ENCODE measurements around the gene DYRK3.

DYRK3 gene

DNA sequence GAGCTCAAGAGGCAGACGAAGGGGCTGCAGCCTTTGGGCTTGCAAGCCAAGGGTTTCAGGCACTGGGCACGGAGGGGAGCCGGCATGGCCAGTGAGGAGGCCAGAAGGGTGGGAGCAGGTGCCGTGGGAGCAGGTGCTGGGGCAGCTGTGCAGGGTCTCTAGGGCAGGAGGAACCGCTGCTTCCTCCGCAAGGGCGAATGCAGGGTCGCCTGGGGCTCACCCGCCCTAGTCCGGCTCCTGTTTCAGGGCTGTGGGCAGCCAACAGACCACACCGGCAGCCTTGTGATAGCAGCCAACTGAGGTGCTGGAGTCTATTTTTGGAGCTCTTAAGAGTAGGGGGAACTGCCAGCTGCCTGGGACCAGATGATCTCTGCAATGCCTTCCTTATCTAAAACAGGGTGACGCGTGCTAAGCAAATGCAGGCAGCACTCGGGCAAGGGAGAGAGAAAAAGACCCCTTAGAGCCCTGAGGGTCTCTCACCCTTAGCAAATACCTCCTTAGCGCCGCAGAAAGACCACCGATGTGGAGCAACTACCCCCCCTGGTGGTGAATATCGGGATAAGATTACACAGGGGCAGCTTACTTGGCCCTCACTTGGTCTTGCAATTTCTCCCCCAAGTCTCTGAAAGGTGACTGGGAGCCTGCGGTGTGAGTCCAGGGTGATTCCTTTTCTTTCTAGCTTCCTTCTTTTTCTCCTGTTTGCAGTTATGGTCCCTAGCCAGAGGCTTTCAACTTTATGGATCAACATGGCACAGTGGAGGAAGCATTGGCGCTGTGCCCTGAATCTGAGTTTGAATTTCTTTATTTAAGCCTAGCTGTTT lies 28.7 kb downstream of the DYRK3 start:
- H3K27ac Mint-ChIP-seq, result no peak overlapping the region
- H3K9me3 Mint-ChIP-seq, result no peaks in the 10 kb centered on the region
- peaks cover 19% of the 10 kb centered on the region for H3K4me1 Mint-ChIP-seq
- H3K4me3 Mint-ChIP-seq, result peak overlapping the region; percentile 48
- no peaks in the 10 kb centered on the region for H3K36me3 Mint-ChIP-seq
- peak; percentile 81 for ATAC-seq
- H3K27me3 Mint-ChIP-seq, result peaks cover 34% of the 10 kb centered on the region

DNA sequence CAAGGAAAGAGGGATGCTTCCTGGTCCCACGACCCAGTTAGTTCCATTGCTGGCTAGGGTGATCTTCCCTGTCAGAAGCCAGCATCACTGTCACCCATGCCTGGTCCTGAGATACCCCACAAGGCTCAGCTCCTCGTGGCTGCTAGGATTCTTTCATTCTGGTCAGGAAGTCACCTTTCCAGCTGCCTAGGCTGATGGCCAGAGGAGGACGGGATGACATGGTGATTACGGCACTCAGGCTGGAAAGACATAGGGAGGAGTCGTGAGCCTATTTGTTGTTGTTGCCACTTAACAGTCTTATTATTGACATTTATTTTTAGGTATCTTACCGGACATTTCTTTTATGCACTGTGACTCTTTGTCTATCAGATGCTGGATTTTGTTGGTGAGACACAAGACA lies 29.4 kb downstream of the DYRK3 start:
- H3K4me3 Mint-ChIP-seq, result no peak overlapping the region
- H3K27ac Mint-ChIP-seq, result no peak overlapping the region
- H3K36me3 Mint-ChIP-seq, result no peaks in the 10 kb centered on the region
- H3K9me3 Mint-ChIP-seq, result no peaks in the 10 kb centered on the region
- ATAC-seq, result no peak
- peaks cover 19% of the 10 kb centered on the region for H3K4me1 Mint-ChIP-seq
- peaks cover 34% of the 10 kb centered on the region for H3K27me3 Mint-ChIP-seq

DNA sequence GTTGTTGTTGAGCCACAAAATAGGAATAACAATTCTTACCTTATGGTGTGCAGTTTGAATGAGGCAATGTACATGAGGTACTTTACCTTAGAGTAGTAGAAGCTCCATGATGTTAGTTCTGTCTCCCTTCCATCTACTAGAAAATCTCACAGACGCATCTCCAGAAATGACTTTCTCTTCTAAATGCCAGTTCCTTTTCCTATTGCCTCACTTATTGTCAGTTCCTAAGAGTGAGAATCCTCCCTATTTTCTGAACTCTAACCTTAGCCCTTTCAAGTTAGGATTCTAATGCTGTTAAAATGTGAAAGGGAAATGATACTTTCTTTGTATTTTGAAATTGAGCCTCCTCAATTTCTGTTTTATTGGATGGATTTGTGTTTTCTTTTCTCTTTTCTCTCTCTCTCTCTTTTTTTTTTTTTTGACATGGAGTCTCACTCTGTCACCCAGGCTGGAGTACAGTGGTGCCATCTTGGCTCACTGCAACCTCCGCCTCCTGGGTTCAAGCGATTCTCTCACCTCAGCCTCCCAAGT lies 30.8 kb downstream of the DYRK3 start:
- Mint-ChIP-seq H3K9me3 (no peaks in the 10 kb centered on the region), H3K27me3 (peaks cover 29% of the 10 kb centered on the region), H3K36me3 (no peaks in the 10 kb centered on the region), H3K4me3 (no peak overlapping the region), H3K4me1 (peaks cover 19% of the 10 kb centered on the region), H3K27ac (no peak overlapping the region)
- no peak for ATAC-seq

DNA sequence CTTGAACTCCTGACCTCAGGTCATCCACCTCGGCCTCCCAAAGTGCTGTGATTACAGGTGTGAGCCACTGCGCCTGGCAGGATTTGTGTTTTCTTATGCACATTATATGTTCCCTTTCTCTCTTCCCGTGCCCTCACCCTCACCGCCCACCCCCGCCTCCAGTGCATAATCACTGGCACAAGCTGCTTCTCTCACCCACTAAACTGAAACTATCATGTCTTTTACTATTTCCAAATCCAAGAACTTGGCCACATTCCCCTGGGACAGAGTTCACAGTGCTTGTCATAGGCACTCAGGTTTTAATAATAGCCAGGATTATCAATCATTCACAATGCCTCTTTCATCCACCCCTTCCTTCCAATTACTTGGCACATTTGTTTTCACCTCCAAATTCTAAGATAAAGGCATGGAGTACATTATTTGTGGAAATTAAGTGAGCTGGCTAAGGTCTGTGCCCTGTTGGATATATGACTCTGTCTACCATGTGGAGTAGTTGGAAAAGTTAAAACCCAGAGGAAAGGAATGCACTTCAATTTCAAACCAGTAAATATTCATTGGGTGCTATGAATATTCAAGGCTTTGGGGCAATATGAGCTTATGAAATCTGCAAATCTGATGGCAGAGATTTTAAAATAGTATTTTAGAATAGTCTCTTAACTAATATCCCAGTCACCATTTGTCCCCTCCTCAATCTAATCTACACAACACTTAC lies 31.8 kb downstream of the DYRK3 start:
- Mint-ChIP-seq H3K4me1 (peaks cover 19% of the 10 kb centered on the region), H3K27ac (no peak overlapping the region), H3K9me3 (no peaks in the 10 kb centered on the region), H3K4me3 (no peak overlapping the region), H3K27me3 (peaks cover 25% of the 10 kb centered on the region), H3K36me3 (no peaks in the 10 kb centered on the region)
- no peak for ATAC-seq

DNA sequence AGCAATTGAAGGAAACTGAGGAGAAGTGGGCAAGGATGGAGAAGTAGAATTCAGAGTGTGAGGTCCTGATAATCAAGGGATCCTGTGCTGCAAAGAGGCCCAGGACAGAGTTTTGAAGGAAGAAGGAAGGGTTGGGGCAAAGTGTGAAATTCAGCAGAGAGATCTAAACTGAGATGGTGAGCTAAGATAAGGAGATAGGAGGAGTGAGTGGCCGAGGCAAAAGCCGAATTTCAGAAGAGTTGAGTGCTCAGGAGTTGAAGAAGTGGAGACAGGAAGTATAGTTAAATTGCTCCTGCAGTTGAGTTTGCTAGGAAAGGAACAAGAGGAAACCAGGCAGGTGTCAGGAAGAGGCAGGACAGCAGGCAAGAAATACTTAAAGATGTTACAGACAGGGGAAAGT lies 33.0 kb downstream of the DYRK3 start:
- Mint-ChIP-seq H3K4me1 (peaks cover 12% of the 10 kb centered on the region), H3K27ac (no peak overlapping the region), H3K27me3 (peaks cover 25% of the 10 kb centered on the region), H3K36me3 (no peaks in the 10 kb centered on the region), H3K9me3 (no peaks in the 10 kb centered on the region), H3K4me3 (no peak overlapping the region)
- no peak for ATAC-seq

DNA sequence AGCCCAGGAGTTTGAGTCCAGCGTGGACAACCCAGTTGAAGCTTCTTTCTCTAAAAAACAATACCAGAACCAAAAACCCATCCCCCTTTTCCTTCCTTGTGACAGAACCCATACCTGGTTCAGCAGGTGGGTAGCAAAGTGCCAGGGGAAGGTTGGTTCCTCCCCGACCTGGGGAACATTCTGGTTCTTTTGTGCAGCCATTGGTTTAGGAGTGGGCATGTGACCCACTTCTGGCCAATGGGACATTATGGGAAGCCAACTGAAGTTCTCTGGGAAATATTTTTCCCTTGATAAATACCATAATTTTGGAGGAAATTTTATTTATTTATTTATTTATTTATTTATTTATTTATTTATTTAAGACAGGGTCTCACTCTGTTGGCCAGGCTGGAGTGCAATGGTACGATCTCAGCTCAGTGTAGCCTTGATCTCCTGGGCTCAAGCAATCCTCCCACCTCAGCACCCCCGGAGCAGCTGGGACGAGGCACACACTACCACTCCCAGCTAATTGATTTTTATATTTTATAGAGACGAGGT lies 33.6 kb downstream of the DYRK3 start:
- Mint-ChIP-seq H3K36me3 (no peaks in the 10 kb centered on the region), H3K4me3 (no peak overlapping the region), H3K4me1 (peaks cover 6% of the 10 kb centered on the region), H3K9me3 (no peaks in the 10 kb centered on the region), H3K27me3 (peaks cover 25% of the 10 kb centered on the region), H3K27ac (no peak overlapping the region)
- ATAC-seq, result no peak

DNA sequence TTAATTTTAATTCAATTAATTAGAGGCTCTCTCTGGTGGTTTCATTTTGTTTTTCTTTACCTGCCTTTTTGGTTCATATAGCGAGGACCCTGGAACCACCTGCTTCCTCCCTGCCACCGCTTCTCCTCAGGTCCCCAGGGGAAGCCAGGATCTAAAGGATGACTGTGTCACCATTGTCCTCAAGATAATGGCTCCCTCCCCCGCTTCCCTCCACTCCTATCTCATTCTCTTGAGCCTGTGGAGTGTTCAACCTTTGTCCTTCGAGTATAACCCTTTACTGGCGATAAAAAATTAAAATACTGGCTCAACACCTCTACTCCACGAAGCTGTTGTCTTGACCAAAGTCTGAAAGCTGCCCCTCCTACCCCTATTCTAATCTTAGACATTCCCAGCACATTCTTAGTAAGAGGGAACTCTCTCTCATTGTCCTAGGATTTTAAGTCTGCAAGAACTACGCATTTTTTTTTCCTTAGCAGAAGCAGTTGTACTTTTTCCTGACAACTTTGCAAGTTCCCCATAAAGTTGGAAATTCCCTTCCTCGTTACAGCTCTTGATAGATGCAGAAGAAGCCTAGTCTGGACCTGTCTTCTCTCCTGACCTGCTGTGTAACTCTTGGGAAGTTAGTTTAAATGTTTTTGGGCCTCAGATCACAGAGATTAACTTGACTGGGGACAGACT lies 36.8 kb downstream of the DYRK3 start:
- no peak for ATAC-seq
- H3K4me3 Mint-ChIP-seq, result no peak overlapping the region
- H3K36me3 Mint-ChIP-seq, result no peaks in the 10 kb centered on the region
- peaks cover 9% of the 10 kb centered on the region for H3K4me1 Mint-ChIP-seq
- no peak overlapping the region for H3K27ac Mint-ChIP-seq
- no peaks in the 10 kb centered on the region for H3K9me3 Mint-ChIP-seq
- peaks cover 16% of the 10 kb centered on the region for H3K27me3 Mint-ChIP-seq

DNA sequence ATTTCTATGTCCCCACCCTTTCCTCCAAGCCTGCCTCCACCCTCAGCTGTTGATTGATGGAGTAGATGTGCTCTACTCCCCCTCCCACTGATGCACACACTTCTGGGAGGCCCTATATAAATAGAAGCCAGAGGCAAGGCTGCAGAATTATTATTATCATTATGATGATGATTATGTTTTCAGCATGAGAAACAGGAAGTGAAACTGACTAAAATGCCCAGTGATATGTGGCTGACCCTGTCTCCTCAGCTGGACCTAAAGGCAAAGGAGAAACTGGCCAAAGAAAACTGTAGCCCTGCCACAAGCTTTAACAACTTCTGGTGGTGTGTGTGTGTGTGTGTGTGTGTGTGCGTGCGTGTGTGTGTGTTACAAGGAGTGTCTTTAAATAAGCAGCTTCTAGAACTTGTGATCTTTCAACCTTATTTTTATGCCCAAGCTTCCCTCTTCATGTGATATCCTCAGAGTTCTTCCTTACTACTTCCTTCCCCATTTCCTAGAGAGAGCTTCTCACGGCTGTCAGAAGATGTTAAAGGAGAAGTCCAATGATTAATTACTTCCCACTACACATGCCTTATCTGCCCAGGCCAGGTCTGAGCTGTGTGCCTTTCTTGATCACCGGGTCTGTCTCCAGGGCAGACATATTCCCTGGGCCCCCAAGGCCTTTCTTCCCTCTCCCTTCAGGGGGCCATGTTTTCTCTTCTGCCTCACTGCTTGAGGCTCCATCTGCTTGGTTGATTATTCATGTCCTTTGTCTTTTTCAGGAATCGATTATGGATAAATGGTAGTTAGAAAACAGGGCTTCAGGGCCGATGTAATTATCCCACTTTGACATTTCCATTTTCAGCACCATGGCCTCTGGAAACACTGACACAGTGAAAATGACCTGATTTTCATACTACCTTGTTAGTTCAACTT lies 37.8 kb downstream of the DYRK3 start:
- no peaks in the 10 kb centered on the region for H3K36me3 Mint-ChIP-seq
- ATAC-seq, result peak; percentile 50
- no peak overlapping the region for H3K4me3 Mint-ChIP-seq
- no peaks in the 10 kb centered on the region for H3K9me3 Mint-ChIP-seq
- no peak overlapping the region for H3K27ac Mint-ChIP-seq
- H3K27me3 Mint-ChIP-seq, result peaks cover 6% of the 10 kb centered on the region
- H3K4me1 Mint-ChIP-seq, result peaks cover 9% of the 10 kb centered on the region

DNA sequence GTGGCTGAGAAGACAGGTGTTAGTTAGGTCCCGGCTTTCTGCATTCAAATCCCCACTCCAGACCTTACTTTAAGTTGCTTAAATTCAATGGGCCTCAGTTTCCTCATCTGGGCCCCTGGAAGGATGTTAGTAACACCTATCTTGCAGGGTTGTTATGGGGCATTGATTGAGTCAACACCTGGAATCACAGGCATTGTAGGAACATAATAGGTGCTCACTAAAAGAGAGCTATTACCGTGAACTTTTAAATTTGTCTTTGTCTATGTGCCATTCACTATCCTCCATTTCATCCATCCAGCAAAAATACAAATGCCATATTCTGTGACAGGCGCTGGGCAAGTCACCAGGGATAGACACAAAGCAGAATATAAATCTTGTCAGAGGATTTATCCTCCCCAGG lies 38.9 kb downstream of the DYRK3 start:
- Mint-ChIP-seq H3K4me1 (peaks cover 21% of the 10 kb centered on the region), H3K4me3 (no peak overlapping the region), H3K9me3 (no peaks in the 10 kb centered on the region), H3K36me3 (no peaks in the 10 kb centered on the region), H3K27ac (no peak overlapping the region), H3K27me3 (no peaks in the 10 kb centered on the region)
- no peak for ATAC-seq

DNA sequence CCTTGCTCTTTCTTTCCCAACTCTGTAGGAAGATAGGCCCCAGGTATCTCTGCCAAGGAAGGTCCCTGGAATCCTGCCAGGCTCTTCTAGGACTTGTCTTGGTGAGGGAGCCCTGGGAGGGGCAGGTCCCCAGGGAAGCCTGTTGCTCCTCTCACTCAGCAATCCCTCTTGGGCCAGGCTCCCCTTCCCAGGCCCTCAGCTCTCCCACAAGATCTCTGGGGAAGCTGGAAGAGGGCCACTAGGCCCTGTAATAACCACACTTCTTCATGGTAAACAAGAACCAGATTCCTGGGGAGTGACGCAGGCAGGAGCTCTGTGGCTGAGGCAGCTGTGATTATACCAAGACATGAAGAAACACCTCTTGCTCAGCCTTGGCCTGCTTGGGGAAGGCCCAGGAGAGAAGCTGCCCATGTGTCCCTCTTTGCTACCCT lies 39.4 kb downstream of the DYRK3 start:
- H3K27ac Mint-ChIP-seq, result no peak overlapping the region
- no peaks in the 10 kb centered on the region for H3K36me3 Mint-ChIP-seq
- no peak overlapping the region for H3K4me3 Mint-ChIP-seq
- ATAC-seq, result no peak
- peaks cover 26% of the 10 kb centered on the region for H3K4me1 Mint-ChIP-seq
- H3K27me3 Mint-ChIP-seq, result no peaks in the 10 kb centered on the region
- H3K9me3 Mint-ChIP-seq, result no peaks in the 10 kb centered on the region

DNA sequence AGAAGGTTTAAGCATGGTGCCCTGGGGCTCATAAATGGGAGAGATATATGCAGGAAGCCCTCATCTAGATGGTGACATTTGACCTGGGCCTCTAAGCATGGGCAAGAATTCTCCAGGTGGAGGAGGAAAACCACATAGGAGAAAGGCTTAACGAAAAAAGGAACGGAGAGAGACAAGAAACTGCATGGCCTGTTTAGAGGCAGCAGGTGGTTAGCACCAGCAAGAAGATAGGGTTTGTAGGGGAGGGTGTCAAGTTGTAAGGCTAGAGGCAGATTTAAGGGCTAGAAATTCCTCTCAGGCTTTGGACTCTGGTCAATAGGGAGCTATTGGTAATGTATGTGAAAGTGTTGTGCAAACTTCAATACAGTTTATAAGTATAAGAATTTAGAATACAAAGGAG lies 41.2 kb downstream of the DYRK3 start:
- Mint-ChIP-seq H3K4me3 (no peak overlapping the region), H3K9me3 (no peaks in the 10 kb centered on the region), H3K36me3 (no peaks in the 10 kb centered on the region), H3K4me1 (peaks cover 42% of the 10 kb centered on the region), H3K27me3 (no peaks in the 10 kb centered on the region), H3K27ac (no peak overlapping the region)
- ATAC-seq, result no peak

DNA sequence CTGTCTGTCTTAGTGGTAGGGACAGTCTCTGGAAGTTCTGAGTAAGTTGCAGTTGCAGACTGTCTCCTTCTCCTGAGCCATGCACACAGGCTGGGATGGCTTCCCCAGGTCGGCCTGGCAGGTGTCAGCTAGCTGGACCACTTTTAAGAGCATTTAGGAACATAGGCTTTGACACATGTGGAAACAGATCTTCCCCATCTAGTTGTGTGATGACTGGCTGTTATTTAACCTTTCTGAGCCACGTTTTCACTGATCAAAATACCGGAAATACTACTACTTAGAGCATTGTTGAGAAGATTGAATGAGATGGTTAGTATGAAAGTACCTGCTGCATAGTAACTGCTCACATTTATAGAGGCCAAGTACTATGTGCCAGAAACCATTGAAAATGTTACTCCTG lies 43.2 kb downstream of the DYRK3 start:
- Mint-ChIP-seq H3K4me3 (no peak overlapping the region), H3K27ac (peak overlapping the region; percentile 44), H3K9me3 (no peaks in the 10 kb centered on the region), H3K36me3 (no peaks in the 10 kb centered on the region), H3K27me3 (no peaks in the 10 kb centered on the region), H3K4me1 (peaks cover 62% of the 10 kb centered on the region)
- peak; percentile 49 for ATAC-seq

DNA sequence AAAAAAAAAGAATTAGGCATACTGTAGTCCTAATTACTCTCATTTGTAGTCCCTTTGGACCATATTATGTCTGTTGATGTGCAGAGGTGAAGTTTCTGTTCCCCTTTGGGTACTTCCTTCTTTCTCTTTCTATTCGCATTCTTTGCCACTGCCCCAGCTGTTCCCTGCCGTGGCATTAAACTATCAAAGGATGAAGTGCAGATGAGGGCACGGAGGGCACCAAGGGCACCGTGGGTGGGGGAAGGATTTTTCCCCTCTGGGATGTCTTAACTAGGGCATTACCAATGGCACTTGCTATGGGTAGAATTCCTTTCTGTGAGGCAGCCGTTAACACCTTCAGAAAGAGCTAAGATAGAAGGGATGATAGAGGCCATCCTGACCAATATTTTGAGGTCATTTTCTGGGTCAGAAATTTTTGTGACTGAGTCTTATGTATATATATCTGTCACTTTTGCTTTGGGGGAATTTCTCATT lies 44.4 kb downstream of the DYRK3 start:
- Mint-ChIP-seq H3K27ac (peak overlapping the region; percentile 44), H3K4me1 (peaks cover 75% of the 10 kb centered on the region), H3K36me3 (no peaks in the 10 kb centered on the region), H3K4me3 (peak overlapping the region; percentile 34), H3K9me3 (no peaks in the 10 kb centered on the region), H3K27me3 (no peaks in the 10 kb centered on the region)
- peak; percentile 96 for ATAC-seq

DNA sequence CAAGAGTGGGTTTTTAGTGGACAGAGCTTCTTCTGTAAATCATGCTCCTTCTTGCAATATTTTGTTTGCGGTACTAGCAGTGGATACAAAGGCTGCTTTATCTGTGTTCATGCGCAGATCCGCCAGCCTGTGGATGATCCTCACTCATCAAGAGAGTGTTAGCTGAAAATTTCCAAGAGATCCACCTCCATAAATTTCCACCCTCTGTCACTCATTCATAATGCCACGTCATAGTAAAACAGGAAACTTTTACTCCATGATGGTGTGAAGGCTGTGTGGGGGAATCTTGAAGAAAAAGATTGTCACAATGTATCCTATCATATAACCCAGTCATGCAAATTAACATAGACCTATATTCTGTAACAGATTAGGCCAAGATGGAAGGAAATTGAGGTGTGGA lies 44.9 kb downstream of the DYRK3 start:
- no peaks in the 10 kb centered on the region for H3K27me3 Mint-ChIP-seq
- H3K4me1 Mint-ChIP-seq, result peaks cover 76% of the 10 kb centered on the region
- peak overlapping the region; percentile 44 for H3K27ac Mint-ChIP-seq
- no peaks in the 10 kb centered on the region for H3K9me3 Mint-ChIP-seq
- no peak overlapping the region for H3K4me3 Mint-ChIP-seq
- ATAC-seq, result no peak
- no peaks in the 10 kb centered on the region for H3K36me3 Mint-ChIP-seq
